Stimulated activated CD8-positive, alpha-beta memory T cell treated with anti-CD3 and anti-CD28 coated beads, Interleukin-7, amount 100 ng/mL, for 1 hour (primary cell): ENCODE results near the gene MKKS.
"Not testable (repeated sequence)": the region's sequence is repeated elsewhere in the genome, so short reads cannot be mapped to it uniquely, and the experiment has no call there.

Source experiments
- DNase-seq, 2 donors: peaks; one replicate each; pipeline ENCODE4 v3.0.0-alpha.2; 2020; ENCODE audit warnings: low read depth in 2 of 2

Gene MKKS

GRCh38 chr20:10412591-10413408 is 21.2 kb downstream of the MKKS start:
- no peak for DNase-seq

- no peak for DNase-seq
These were observed 22.3 kb downstream of the MKKS start for GRCh38 chr20:10411673-10412072.

- DNase-seq: no peak
These were observed 25.8 kb downstream of the MKKS start for GRCh38 chr20:10408108-10408813.

- DNase-seq: no peak
These were observed 29.0 kb downstream of the MKKS start for GRCh38 chr20:10404959-10405530.

GRCh38 chr20:10404023-10404628 is 29.9 kb downstream of the MKKS start:
- DNase-seq: no peak

GRCh38 chr20:10402938-10403608 is 30.9 kb downstream of the MKKS start:
- no peak for DNase-seq

GRCh38 chr20:10398834-10399369 is 35.1 kb downstream of the MKKS start:
- DNase-seq: no peak

- DNase-seq: not testable (repeated sequence)
These were observed 39.3 kb downstream of the MKKS start for GRCh38 chr20:10394752-10395151.

- DNase-seq: no peak
These were observed 43.3 kb downstream of the MKKS start for GRCh38 chr20:10390709-10391108.

- DNase-seq: no peak
These were observed 45.4 kb downstream of the MKKS start for GRCh38 chr20:10388597-10388996.

GRCh38 chr20:10387686-10388085 is 46.3 kb downstream of the MKKS start:
- no peak for DNase-seq

GRCh38 chr20:10385850-10386544 is 48.0 kb downstream of the MKKS start:
- DNase-seq: no peak

- no peak for DNase-seq
These were observed 52.5 kb downstream of the MKKS start for GRCh38 chr20:10381477-10381876.

GRCh38 chr20:10379761-10380160 is 54.3 kb downstream of the MKKS start:
- DNase-seq: no peak

GRCh38 chr20:10376270-10377075 is 57.5 kb downstream of the MKKS start:
- DNase-seq: no peak

GRCh38 chr20:10375191-10375590 is 58.8 kb downstream of the MKKS start:
- no peak for DNase-seq

- DNase-seq: no peak
These were observed 60.0 kb downstream of the MKKS start for GRCh38 chr20:10374036-10374435.

- DNase-seq: no peak
These were observed 62.6 kb downstream of the MKKS start for GRCh38 chr20:10371467-10371866.

- DNase-seq: no peak
These were observed 63.7 kb downstream of the MKKS start for GRCh38 chr20:10370091-10370887.
